ENCODE results near the gene TMEM37. TPM values are rescaled to one million over a fixed set of nuclear protein-coding genes. Genes with fewer than 3 reads are reported as not detected.
A peak's percentile ranks its signal among the peaks of the same experiment; 100 is the strongest.

Gene TMEM37
- total and polyA plus RNA-seq, 2 of the 13 experiments (the other 11 are each of a cell fraction or from before 2014, with no cell fraction given) = 37.7 to 115 TPM

DNA sequence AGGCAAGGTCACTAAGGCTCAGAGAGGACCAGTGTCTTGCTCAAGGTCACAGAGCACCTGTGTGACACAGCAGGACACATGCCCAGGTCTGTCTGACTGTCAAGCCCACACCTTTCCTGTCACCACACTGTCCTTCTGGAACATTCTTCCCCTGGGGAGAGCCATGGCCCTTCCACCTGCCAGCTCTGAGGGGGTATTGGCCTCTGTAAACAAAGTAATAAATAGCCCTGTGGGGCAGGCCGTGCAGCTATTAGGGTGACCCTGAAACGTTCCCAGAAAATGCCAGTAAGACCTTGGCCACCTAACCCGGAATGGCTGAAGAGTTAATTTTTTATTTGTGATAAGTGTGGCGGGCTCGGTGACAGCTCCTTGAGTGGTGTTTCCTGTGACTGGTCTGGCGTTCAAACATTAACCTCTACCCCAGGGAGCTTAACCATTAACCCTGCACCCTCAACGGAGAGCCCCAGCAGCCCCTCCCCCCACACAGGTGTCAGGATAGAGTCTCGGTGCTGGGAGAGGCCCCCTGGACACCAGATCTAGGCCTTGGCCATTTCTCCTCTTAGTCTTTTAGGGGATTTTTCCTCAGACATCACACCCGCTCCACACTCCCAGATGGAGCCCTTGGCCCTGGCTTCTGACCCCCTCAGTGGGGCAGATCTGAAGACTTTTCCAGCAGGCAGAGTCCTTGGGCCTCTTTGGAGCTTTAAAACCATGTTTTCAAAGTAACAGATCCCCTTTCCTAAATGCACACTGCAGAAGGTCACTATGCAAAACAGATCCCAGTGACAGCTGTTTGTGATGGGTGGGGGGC, 56.0 kb downstream of the TMEM37 start (continued):
- TF ChIP-seq, protein P1, sequence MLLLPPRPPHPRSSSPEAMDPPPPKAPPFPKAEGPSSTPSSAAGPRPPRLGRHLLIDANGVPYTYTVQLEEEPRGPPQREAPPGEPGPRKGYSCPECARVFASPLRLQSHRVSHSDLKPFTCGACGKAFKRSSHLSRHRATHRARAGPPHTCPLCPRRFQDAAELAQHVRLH (CRISPR knock-in tag; IDR thresholded peaks at IDR 0.05; ENCODE audit: borderline replicate concordance, low read depth) = 0 out of 2 replicates have a peak, but pooled peaks have one; percentile 59
- TF ChIP-seq ZNF660 (CRISPR knock-in tag; IDR thresholded peaks at IDR 0.05; ENCODE audit: borderline replicate concordance, low read depth) = no peak
- 0 out of 2 replicates have a peak, but pooled peaks have one; percentile 50 for TF ChIP-seq ARID2 (CRISPR knock-in tag; IDR thresholded peaks at IDR 0.05; ENCODE audit: borderline replicate concordance)
- TF ChIP-seq ATM (IDR thresholded peaks at IDR 0.05; ENCODE audit: borderline replicate concordance) = no peak
- TF ChIP-seq ZNF556 (CRISPR knock-in tag; IDR thresholded peaks at IDR 0.05; ENCODE audit: borderline replicate concordance) = peak; percentile 79; the same call in 1 of the 2 replicates
- peak; percentile 85 for TF ChIP-seq SAP130 (CRISPR knock-in tag; IDR thresholded peaks at IDR 0.05; ENCODE audit: low read depth)
- TF ChIP-seq, protein P2, sequence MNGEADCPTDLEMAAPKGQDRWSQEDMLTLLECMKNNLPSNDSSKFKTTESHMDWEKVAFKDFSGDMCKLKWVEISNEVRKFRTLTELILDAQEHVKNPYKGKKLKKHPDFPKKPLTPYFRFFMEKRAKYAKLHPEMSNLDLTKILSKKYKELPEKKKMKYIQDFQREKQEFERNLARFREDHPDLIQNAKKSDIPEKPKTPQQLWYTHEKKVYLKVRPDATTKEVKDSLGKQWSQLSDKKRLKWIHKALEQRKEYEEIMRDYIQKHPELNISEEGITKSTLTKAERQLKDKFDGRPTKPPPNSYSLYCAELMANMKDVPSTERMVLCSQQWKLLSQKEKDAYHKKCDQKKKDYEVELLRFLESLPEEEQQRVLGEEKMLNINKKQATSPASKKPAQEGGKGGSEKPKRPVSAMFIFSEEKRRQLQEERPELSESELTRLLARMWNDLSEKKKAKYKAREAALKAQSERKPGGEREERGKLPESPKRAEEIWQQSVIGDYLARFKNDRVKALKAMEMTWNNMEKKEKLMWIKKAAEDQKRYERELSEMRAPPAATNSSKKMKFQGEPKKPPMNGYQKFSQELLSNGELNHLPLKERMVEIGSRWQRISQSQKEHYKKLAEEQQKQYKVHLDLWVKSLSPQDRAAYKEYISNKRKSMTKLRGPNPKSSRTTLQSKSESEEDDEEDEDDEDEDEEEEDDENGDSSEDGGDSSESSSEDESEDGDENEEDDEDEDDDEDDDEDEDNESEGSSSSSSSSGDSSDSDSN (CRISPR knock-in tag; IDR thresholded peaks at IDR 0.05) = 0 out of 2 replicates have a peak, but pooled peaks have one; percentile 13
- TF ChIP-seq, protein P3, sequence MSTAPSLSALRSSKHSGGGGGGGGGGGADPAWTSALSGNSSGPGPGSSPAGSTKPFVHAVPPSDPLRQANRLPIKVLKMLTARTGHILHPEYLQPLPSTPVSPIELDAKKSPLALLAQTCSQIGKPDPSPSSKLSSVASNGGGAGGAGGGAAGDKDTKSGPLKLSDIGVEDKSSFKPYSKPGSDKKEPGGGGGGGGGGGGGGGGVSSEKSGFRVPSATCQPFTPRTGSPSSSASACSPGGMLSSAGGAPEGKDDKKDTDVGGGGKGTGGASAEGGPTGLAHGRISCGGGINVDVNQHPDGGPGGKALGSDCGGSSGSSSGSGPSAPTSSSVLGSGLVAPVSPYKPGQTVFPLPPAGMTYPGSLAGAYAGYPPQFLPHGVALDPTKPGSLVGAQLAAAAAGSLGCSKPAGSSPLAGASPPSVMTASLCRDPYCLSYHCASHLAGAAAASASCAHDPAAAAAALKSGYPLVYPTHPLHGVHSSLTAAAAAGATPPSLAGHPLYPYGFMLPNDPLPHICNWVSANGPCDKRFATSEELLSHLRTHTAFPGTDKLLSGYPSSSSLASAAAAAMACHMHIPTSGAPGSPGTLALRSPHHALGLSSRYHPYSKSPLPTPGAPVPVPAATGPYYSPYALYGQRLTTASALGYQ (CRISPR knock-in tag; IDR thresholded peaks at IDR 0.05) = peak; percentile 69
- TF ChIP-seq ZNF879 (CRISPR knock-in tag; IDR thresholded peaks at IDR 0.05) = no peak
- TF ChIP-seq ZIK1 (CRISPR knock-in tag; IDR thresholded peaks at IDR 0.05; ENCODE audit: borderline replicate concordance, low read depth) = 0 out of 2 replicates have a peak, but pooled peaks have one; percentile 56
- peak; percentile 79 for TF ChIP-seq ZNF781 (CRISPR knock-in tag; IDR thresholded peaks at IDR 0.05; ENCODE audit: borderline replicate concordance, not compliant biosample characterization)
- peak; percentile 55; the same call in 1 of the 2 replicates for TF ChIP-seq SRF (IDR thresholded peaks at IDR 0.05; ENCODE audit: low read depth, low read length)
- no peak for TF ChIP-seq SOX13 (IDR thresholded peaks at IDR 0.05)
- peak in 1 of 2 experiments; percentile 52; a peak in 2 of 4 replicates for TF ChIP-seq SOX13 (CRISPR knock-in tag; conservative IDR thresholded peaks at IDR 0.05 in 1 of 2, IDR thresholded peaks at IDR 0.05 in 1 of 2)
- TF ChIP-seq TARDBP (CRISPR knock-in tag; IDR thresholded peaks at IDR 0.05) = 0 out of 2 replicates have a peak, but pooled peaks have one; percentile 37
- TF ChIP-seq NR2F6 (IDR thresholded peaks at IDR 0.05) = peak; percentile 71; the same call in 1 of the 2 replicates
- peak; percentile 81 for TF ChIP-seq NR2F6 (CRISPR knock-in tag; IDR thresholded peaks at IDR 0.05)
- peak; percentile 63 for TF ChIP-seq ZSCAN21 (CRISPR knock-in tag; IDR thresholded peaks at IDR 0.05; ENCODE audit: borderline replicate concordance)
- TF ChIP-seq ZNF230 (CRISPR knock-in tag; IDR thresholded peaks at IDR 0.05) = peak; percentile 53; the same call in 1 of the 2 replicates
- TF ChIP-seq KDM2A (CRISPR knock-in tag; IDR thresholded peaks at IDR 0.05; ENCODE audit: borderline replicate concordance, low read depth) = peak; percentile 40; the same call in 1 of the 2 replicates
- TF ChIP-seq, protein P4, sequence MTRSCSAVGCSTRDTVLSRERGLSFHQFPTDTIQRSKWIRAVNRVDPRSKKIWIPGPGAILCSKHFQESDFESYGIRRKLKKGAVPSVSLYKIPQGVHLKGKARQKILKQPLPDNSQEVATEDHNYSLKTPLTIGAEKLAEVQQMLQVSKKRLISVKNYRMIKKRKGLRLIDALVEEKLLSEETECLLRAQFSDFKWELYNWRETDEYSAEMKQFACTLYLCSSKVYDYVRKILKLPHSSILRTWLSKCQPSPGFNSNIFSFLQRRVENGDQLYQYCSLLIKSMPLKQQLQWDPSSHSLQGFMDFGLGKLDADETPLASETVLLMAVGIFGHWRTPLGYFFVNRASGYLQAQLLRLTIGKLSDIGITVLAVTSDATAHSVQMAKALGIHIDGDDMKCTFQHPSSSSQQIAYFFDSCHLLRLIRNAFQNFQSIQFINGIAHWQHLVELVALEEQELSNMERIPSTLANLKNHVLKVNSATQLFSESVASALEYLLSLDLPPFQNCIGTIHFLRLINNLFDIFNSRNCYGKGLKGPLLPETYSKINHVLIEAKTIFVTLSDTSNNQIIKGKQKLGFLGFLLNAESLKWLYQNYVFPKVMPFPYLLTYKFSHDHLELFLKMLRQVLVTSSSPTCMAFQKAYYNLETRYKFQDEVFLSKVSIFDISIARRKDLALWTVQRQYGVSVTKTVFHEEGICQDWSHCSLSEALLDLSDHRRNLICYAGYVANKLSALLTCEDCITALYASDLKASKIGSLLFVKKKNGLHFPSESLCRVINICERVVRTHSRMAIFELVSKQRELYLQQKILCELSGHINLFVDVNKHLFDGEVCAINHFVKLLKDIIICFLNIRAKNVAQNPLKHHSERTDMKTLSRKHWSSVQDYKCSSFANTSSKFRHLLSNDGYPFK (CRISPR knock-in tag; IDR thresholded peaks at IDR 0.05; ENCODE audit: borderline replicate concordance) = peak; percentile 20; the same call in 1 of the 2 replicates

Measured in HepG2 (cell line).